Keratinocyte (primary cell): ENCODE results near the gene FZR1. TPM values are rescaled to one million over a fixed set of nuclear protein-coding genes. Genes with fewer than 3 reads are reported as not detected.

ENCODE experiments used
- DNase-seq: peaks from one replicate; pipeline ENCODE4 v3.0.0-alpha.2; 2011; ENCODE audit warnings: low read depth, missing footprints, low spot score
- FAIRE-seq: peaks from 2 replicates; lab custom pipeline; 2011; peaks lifted over from hg19 to GRCh38; lab: Jason Lieb, UNC
- H2AFZ ChIP-seq: 2 replicates; pipeline ENCODE4 v1.6.0; 2012; ENCODE audit warnings: low read length, control low read depth, inconsistent platforms; ENCODE audit not compliant: control insufficient read depth
- H3K27ac ChIP-seq: 2 replicates; pipeline ENCODE4 v1.5.1; 2011; ENCODE audit warnings: low read length; ENCODE audit not compliant: control insufficient read depth, insufficient read depth
- H3K27me3 ChIP-seq: 3 replicates; pipeline ENCODE4 v1.6.0; 2011; ENCODE audit warnings: low read length; ENCODE audit not compliant: control insufficient read depth, insufficient read depth; ENCODE audit errors: extremely low read depth
- H3K36me3 ChIP-seq, 2 experiments: 2 replicates in 1 of 2; 3 replicates in 1 of 2; pipeline ENCODE4 v1.5.1; 2011; ENCODE audit warnings: low read length in 2 of 2, mild to moderate bottlenecking in 1 of 2; ENCODE audit not compliant: control insufficient read depth in 2 of 2, insufficient read depth in 2 of 2; ENCODE audit errors: extremely low read depth in 1 of 2
- H3K4me1 ChIP-seq: 3 replicates; pipeline ENCODE4 v1.5.1; 2011; ENCODE audit warnings: low read length; ENCODE audit not compliant: control insufficient read depth, insufficient read depth; ENCODE audit errors: extremely low read depth
- H3K4me2 ChIP-seq: 3 replicates; pipeline ENCODE4 v1.6.0; 2011; ENCODE audit warnings: low read depth, low read length; ENCODE audit not compliant: control insufficient read depth, insufficient read depth; ENCODE audit errors: extremely low read depth
- H3K4me3 ChIP-seq, 3 experiments: fragments of 200-600 bp in 1 of 3; sonication (generic) in 1 of 3; 2 replicates in 2 of 3; 3 replicates in 1 of 3; pipeline ENCODE4 v1.5.1; 2011 to 2016; ENCODE audit warnings: low read length in 3 of 3, mild to moderate bottlenecking in 3 of 3, control low read depth in 2 of 3, inconsistent platforms in 1 of 3, low read depth in 1 of 3, mixed read lengths in 1 of 3, mixed run types in 1 of 3, moderate library complexity in 1 of 3; ENCODE audit not compliant: control insufficient read depth in 2 of 3, insufficient read depth in 2 of 3; ENCODE audit errors: extremely low read depth in 1 of 3
- H3K79me2 ChIP-seq: 2 replicates; pipeline ENCODE4 v1.6.0; 2012; ENCODE audit warnings: low read length; ENCODE audit not compliant: control insufficient read depth, insufficient read depth
- H3K9ac ChIP-seq: 3 replicates; pipeline ENCODE4 v1.6.0; 2011; ENCODE audit warnings: low read length; ENCODE audit not compliant: control insufficient read depth, insufficient read depth; ENCODE audit errors: extremely low read depth
- H3K9me1 ChIP-seq: 3 replicates; pipeline ENCODE4 v1.6.0; 2011; ENCODE audit warnings: low read length; ENCODE audit not compliant: control insufficient read depth, insufficient read depth; ENCODE audit errors: extremely low read depth
- H3K9me3 ChIP-seq: 2 replicates; pipeline ENCODE4 v1.5.1; 2012; ENCODE audit warnings: low read depth, low read length; ENCODE audit not compliant: control insufficient read depth
- H4K20me1 ChIP-seq: 3 replicates; pipeline ENCODE4 v1.6.0; 2011; ENCODE audit warnings: low read length; ENCODE audit not compliant: control insufficient read depth, insufficient read depth; ENCODE audit errors: extremely low read depth
- EZH2 ChIP-seq: IDR thresholded peaks from one replicate; pipeline ENCODE4 v1.6.1; 2012; ENCODE audit warnings: inconsistent platforms, mild to moderate bottlenecking, low read length, moderate library complexity
- dilution Hi-C: fragments of 300-500 bp; cut with MboI; formaldehyde crosslinking; loops from one replicate; pipeline ENCODE4 v1.7.0; 2020; ENCODE audit warnings: low sequenced_read_pairs; ENCODE audit not compliant: extremely low pct_ligation_motif_present
- polyA plus RNA-seq, 5 experiments: library from polyadenylated mRNA; depleted of rRNA in 3 of 5; stranded (reverse) in 3 of 5; stranded (forward) in 1 of 5; unstranded in 1 of 5; fragments of >200 nt; gene quantifications; 1 replicate in 1 of 5; 2 replicates in 3 of 5; 3 replicates in 1 of 5; pipeline versions ENCODE4 v1.2.1 to v1.2.3, GENCODE V29; 2011 to 2012; ENCODE audit warnings: missing spikeins in 2 of 5, low read depth in 1 of 5, low replicate concordance in 1 of 5
- TF ChIP-seq, protein P1 (sequence below), 3 experiments: IDR thresholded peaks in 1 of 3; conservative IDR thresholded peaks in 1 of 3; optimal IDR thresholded peaks in 1 of 3; 2 replicates in 2 of 3; 3 replicates in 1 of 3; pipeline versions ENCODE3 to v1.5.1; 2011; ENCODE audit warnings: low read length in 3 of 3, mild to moderate bottlenecking in 3 of 3, moderate library complexity in 2 of 3, control low read depth in 1 of 3, inconsistent platforms in 1 of 3; ENCODE audit not compliant: insufficient read depth in 2 of 3; ENCODE audit errors: extremely low read depth in 1 of 3

Gene FZR1
- polyA plus RNA-seq, 1 donor (not counting 4 experiments of a cell fraction or from before 2014, with no cell fraction given): 23.3 TPM

DNA sequence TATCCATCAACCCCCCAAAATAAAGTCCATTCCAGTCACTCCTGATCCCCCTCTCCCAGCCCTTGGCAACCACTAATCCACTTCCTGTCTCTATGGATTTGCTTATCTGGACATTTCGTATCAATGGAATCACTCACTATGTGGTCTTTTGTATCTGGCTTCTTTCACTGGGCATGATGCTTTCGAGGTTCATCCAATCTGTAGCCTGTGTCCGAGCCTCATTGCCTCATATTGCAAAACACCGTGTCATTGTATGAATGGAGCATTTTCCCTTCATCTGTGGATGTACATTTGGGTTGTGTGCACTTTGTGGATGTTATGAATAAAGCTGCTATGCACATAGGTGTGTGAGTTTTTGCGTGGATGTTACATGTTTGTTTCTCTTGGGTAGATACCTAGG lies 1.4 kb upstream of the FZR1 start:
- Histone ChIP-seq H3K9ac (no peak overlapping the region), H3K9me3 (no peaks in the 10 kb centered on the region), H2AFZ (no peak overlapping the region), H3K27me3 (no peaks in the 10 kb centered on the region), H3K4me1 (peaks cover 23% of the 10 kb centered on the region), H3K9me1 (peaks cover 6% of the 10 kb centered on the region), H4K20me1 (peaks cover 3% of the 10 kb centered on the region), H3K36me3 (no peaks in the 10 kb centered on the region), H3K79me2 (peaks cover 39% of the 10 kb centered on the region), H3K27ac (peak overlapping the region; percentile 97), H3K4me2 (peak overlapping the region; percentile 94), H3K4me3 (peak overlapping the region in 1 of 3 experiments; percentile 83)
- no peak for DNase-seq
- TF ChIP-seq, protein P1, sequence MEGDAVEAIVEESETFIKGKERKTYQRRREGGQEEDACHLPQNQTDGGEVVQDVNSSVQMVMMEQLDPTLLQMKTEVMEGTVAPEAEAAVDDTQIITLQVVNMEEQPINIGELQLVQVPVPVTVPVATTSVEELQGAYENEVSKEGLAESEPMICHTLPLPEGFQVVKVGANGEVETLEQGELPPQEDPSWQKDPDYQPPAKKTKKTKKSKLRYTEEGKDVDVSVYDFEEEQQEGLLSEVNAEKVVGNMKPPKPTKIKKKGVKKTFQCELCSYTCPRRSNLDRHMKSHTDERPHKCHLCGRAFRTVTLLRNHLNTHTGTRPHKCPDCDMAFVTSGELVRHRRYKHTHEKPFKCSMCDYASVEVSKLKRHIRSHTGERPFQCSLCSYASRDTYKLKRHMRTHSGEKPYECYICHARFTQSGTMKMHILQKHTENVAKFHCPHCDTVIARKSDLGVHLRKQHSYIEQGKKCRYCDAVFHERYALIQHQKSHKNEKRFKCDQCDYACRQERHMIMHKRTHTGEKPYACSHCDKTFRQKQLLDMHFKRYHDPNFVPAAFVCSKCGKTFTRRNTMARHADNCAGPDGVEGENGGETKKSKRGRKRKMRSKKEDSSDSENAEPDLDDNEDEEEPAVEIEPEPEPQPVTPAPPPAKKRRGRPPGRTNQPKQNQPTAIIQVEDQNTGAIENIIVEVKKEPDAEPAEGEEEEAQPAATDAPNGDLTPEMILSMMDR (optimal IDR thresholded peaks at IDR 0.05 in 1 of 3, IDR thresholded peaks at IDR 0.05 in 1 of 3, conservative IDR thresholded peaks at IDR 0.05 in 1 of 3; ENCODE audit: extremely low read depth in 1 of 3, insufficient read depth in 2 of 3, low read length in 3 of 3): no peak
- no peak for TF ChIP-seq EZH2
- no peak for FAIRE-seq
- dilution Hi-C loops: no loop called here

DNA sequence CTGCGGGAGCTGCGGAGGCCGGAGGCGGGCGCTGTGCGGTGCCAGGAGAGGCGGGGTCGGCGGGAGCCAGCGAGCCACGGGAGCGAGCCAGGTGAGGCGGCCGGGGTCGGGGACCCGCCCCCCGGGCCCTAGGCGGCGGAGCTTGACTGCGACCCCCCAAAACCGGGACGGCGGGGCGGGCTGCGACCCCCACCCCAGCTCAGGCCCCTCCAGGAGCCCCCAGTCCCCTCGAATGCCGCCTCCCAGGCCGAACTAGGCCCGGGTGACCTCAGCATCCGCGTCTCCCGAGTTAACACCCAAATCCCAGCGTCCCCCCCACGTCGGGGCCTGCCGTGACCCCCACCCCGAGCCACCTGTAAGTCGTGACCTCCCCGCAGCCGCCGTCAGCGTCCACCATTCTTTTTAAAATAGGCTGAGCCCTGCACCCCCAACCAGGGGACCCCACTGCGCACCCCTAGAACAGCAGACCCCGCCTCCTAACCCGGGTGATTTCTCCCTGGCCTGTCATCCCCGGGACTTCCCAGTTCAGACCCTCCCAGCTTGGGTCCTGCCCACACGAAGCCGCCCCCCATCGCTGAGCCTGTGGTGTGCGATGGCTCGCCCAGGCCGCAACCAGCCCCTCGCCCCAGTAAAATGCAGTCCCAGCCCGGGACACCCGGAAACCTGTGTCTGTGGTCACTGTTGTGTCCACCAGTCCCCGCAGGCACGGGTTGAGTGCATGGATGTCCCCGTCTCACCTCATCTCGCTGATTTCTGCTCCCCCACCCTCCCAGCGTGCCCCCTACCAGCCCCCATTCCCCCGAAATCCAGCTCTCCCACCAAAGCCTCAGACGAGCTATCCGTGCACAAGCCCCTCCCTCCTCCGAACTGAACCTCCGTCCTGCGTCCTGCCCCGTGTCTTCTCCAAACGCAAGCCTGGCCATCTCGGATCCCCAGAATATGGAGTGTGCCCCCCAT lies 551 bp downstream of the FZR1 start:
- Histone ChIP-seq H3K36me3 (peaks cover 10 to 14% of the 10 kb centered on the region in 2 experiments), H3K27ac (peak overlapping the region; percentile 97), H3K4me3 (peak overlapping the region; percentile 80 to 87 (median 82)), H2AFZ (peak overlapping the region; percentile 4), H3K9me3 (no peaks in the 10 kb centered on the region), H3K4me1 (peaks cover 25% of the 10 kb centered on the region), H3K4me2 (peak overlapping the region; percentile 94), H3K9ac (peak overlapping the region; percentile 91), H3K79me2 (peaks cover 51% of the 10 kb centered on the region), H3K9me1 (peaks cover 6% of the 10 kb centered on the region), H4K20me1 (peaks cover 11% of the 10 kb centered on the region), H3K27me3 (no peaks in the 10 kb centered on the region)
- DNase-seq (no peak), FAIRE-seq (no peak)
- dilution Hi-C loops: no loop called here
- no peak for TF ChIP-seq EZH2
- TF ChIP-seq, protein P1 (optimal IDR thresholded peaks at IDR 0.05 in 1 of 3, IDR thresholded peaks at IDR 0.05 in 1 of 3, conservative IDR thresholded peaks at IDR 0.05 in 1 of 3; ENCODE audit: extremely low read depth in 1 of 3, insufficient read depth in 2 of 3, low read length in 3 of 3): no peak
